Adrenal gland (tissue), 12 donors: ENCODE data around the gene SLC23A1. TPM values are rescaled to one million over a fixed set of nuclear protein-coding genes. Genes with fewer than 3 reads are reported as not detected.

Source experiments
- DNase-seq, 7 donors: peaks; one replicate each; pipeline ENCODE4 v3.0.0-alpha.2; 2019 to 2020
- H3K27ac ChIP-seq, 5 donors: fragments of 200-600 bp; sonication (generic) in 4 of 5; 1 replicate in 3 of 5; 2 replicates in 2 of 5; pipeline versions ENCODE4 v1.5.1 to v1.8.0; 2016 to 2020; ENCODE audit warnings: mild to moderate bottlenecking in 1 of 5
- H3K27me3 ChIP-seq: fragments of 200-600 bp; 2 replicates; pipeline ENCODE4 v1.8.0; 2021
- H3K36me3 ChIP-seq, 2 donors: fragments of 200-600 bp; replicated peaks in 1 of 2; 1 replicate in 1 of 2; 2 replicates in 1 of 2; pipeline versions ENCODE4 v1.5.1 to v1.8.0; 2018 to 2022
- H3K4me1 ChIP-seq, 2 donors: fragments of 200-600 bp; replicated peaks in 1 of 2; 1 replicate in 1 of 2; 2 replicates in 1 of 2; pipeline versions ENCODE4 v1.5.1 to v1.8.0; 2018 to 2021
- H3K4me3 ChIP-seq, 4 donors: fragments of 200-600 bp; sonication (generic) in 3 of 4; one replicate each; pipeline ENCODE4 v1.5.1; 2016 to 2018
- H3K9me3 ChIP-seq, 3 donors: fragments of 200-600 bp; sonication (generic) in 1 of 3; replicated peaks in 1 of 3; 1 replicate in 2 of 3; 2 replicates in 1 of 3; pipeline versions ENCODE4 v1.5.1 to v1.8.0; 2016 to 2021
- CTCF ChIP-seq, 6 experiments: fragments of 450-650 bp in 4 of 6; fragments of 200-600 bp in 2 of 6; sonication (generic) in 1 of 6; IDR thresholded peaks; 1 replicate in 5 of 6; 2 replicates in 1 of 6; pipeline versions ENCODE4 v1.5.1 to v1.8.0; 2016 to 2021; ENCODE audit warnings: antibody characterized with exemption in 6 of 6, mild to moderate bottlenecking in 2 of 6, moderate library complexity in 1 of 6
- POLR2A ChIP-seq, 2 donors: fragments of 450-650 bp; IDR thresholded peaks; one replicate each; pipeline ENCODE4 v1.6.1; 2017; ENCODE audit warnings: antibody characterized with exemption in 2 of 2, mild to moderate bottlenecking in 2 of 2, moderate library complexity in 1 of 2
- WGBS, 4 donors: extraction: QIAGEN DNeasy Blood & Tissue Kit in 2 of 4; methylation state at CpG; one replicate each; pipeline versions ENCODE4 v1.1.5 to v1.1.7; 2013 to 2017; 5-methylcytosine and 5-hydroxymethylcytosine counted together
- intact Hi-C, 2 donors: fragments of 100-400 bp; cut with DNase I; formaldehyde crosslinking; loops; one replicate each; pipeline versions ENCODE4 v1.14.1 to v1.15.0; 2022 to 2023
- polyA plus RNA-seq, 3 donors: library from polyadenylated mRNA; stranded (reverse); fragments of 200-250 nt in 2 of 3; fragments of 350-450 nt in 1 of 3; fragmentation: Illumina TruSeq in 1 of 3; extraction: RNeasy Lipid Tissue Mini Kit (QIAGEN cat#74804) in 1 of 3; gene quantifications; one replicate each; pipeline ENCODE4 v1.2.3, GENCODE V29; 2013 to 2014
- total RNA-seq, 9 donors: library from RNA; depleted of rRNA in 4 of 9; stranded (reverse); fragments of >200 nt in 4 of 9; fragments of 120-200 nt in 1 of 9; fragmentation: NEBNext Ultra II Directional in 1 of 9; extraction: Animal tissue kit (Norgen Biotek cat#: 25700) in 1 of 9; gene quantifications; one replicate each; pipeline versions ENCODE4 v1.1.0 to v1.2.4, GENCODE V29; 2013 to 2023
- donor health status: healthy with polysubstance abuse.
- donor health status: Bipolar disorder and iron deficiency.
- donor health status: DM: yes; HTN: yes; CAD: no.
- donor health status: DM: no; HTN: no; CAD: no.
- donor health status: DM: no; HTN: no; CAD: no.
- donor health status: DM: yes; HTN: yes; CAD: no.

The SLC23A1 gene
- total and polyA plus RNA-seq, 12 donors, result 0.06 to 0.46 (median 0.14) TPM; not detected in 8

GRCh38 chr5:139376364-139376763 is 6.7 kb downstream of the SLC23A1 start:
- 91 to 96% (median 93%) methylated on average over 6 to 7 of the region's 7 CpGs for WGBS, 4 donors
- Histone ChIP-seq H3K36me3 (no peaks in the 10 kb centered on the region), H3K27me3 (no peaks in the 10 kb centered on the region), H3K27ac (no peak overlapping the region), H3K9me3 (no peaks in the 10 kb centered on the region), H3K4me1 (peaks cover 26 to 30% of the 10 kb centered on the region in 2 donors), H3K4me3 (no peak overlapping the region)
- DNase-seq, result no peak
- no peak for TF ChIP-seq CTCF (IDR thresholded peaks at IDR 0.05)
- TF ChIP-seq POLR2A (IDR thresholded peaks at IDR 0.05), result no peak
- intact Hi-C loops, result no loop called here

DNA sequence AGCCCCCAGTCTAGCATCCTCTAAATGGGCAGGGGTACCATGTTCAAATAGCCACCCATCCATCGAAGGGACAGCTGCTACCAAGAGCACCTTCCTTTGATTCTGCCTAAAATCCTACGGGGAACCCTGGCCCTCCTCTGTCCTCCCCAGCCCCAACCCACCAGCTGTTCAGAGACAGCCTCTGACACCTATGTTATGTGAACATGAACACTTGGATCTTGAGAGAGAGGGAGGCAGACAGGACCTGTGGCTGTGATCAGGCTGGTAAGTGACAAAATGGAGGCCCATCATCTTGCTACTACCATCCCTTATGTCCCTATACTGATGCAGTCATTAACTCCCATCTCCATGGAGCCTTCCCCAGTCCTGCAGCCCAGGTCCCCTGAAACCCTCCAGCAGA is 8.2 kb downstream of the SLC23A1 start:
- Histone ChIP-seq H3K27me3 (no peaks in the 10 kb centered on the region), H3K4me1 (peaks cover 26 to 30% of the 10 kb centered on the region in 2 donors), H3K4me3 (no peak overlapping the region), H3K36me3 (peaks cover 0 to 9% of the 10 kb centered on the region in 2 donors), H3K9me3 (no peaks in the 10 kb centered on the region), H3K27ac (no peak overlapping the region)
- peak in 3 of 7 donors; percentile 8 to 44 (median 17) for DNase-seq
- 93 to 100% (median 96%) methylated on average over 1 to 2 of the region's 2 CpGs; no CpG with 5 or more reads in 1 of the 4 donors for WGBS, 4 donors
- intact Hi-C loops, result no loop called here
- TF ChIP-seq POLR2A (IDR thresholded peaks at IDR 0.05) (no peak), CTCF (IDR thresholded peaks at IDR 0.05) (no peak)

DNA sequence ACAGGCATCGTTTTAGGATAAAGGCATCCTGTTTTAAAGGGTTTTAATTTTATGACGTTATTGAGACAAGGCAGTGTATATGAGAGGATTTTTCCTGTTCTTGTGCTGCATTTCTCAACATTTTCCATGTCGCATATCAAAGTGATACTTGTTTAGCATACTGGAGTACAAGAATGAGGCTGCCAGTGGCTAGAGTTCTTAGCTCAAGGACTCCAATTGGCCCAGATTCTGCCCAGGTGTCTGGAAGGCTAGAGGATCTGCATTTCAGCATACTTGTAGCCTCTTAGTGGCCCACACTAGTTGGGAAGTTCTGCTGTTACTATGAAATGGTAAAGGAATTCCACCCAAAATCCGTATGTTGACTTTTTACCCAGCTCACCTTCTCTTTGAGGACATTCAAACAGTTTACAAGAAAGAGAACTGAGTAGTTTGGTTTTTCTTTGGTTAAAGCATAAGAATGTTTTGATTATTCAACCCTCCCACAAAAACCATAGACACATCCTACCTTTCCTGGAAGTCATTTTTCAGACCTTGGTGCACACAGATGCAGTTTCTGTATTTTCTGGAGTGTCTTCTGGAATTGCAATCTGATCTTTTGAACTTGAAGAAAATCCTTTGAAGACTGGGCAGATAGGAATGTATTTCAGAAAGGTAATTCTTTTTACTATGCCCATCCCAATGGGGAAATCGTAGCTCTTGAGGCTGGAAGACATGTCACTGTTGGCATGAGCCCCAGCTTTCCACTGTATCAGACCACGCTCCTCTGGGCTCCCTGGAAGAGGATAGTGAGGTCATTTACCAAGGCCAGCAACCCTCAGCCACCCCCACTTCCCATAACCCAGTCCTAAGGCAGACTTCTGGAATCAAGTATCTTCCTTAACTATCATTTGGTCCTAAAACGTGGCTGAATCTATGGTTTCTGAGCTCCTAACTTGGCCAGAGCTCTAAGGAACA is 11.3 kb downstream of the SLC23A1 start:
- Histone ChIP-seq H3K36me3 (peaks cover 0 to 35% of the 10 kb centered on the region in 2 donors), H3K27me3 (no peaks in the 10 kb centered on the region), H3K9me3 (no peaks in the 10 kb centered on the region), H3K4me3 (no peak overlapping the region), H3K4me1 (peaks cover 26 to 30% of the 10 kb centered on the region in 2 donors), H3K27ac (peak overlapping the region; percentile 2 to 94 (median 87))
- no peak for TF ChIP-seq CTCF (IDR thresholded peaks at IDR 0.05)
- no peak for TF ChIP-seq POLR2A (IDR thresholded peaks at IDR 0.05)
- peak; percentile 71 to 94 (median 88) for DNase-seq
- intact Hi-C loops, result no loop called here
- 61 to 70% (median 65%) methylated on average over 7 of the region's 7 CpGs for WGBS, 4 donors

- 88 to 100% (median 92%) methylated on average over 1 of the region's 1 CpG for WGBS, 4 donors
- no peaks in the 10 kb centered on the region for H3K9me3 ChIP-seq
These were observed 13.9 kb downstream of the SLC23A1 start for GRCh38 chr5:139369181-139369580.

More at GRCh38 chr5:139369181-139369580, 13.9 kb downstream of the SLC23A1 start:
- no peak overlapping the region for H3K27ac ChIP-seq
- H3K4me1 ChIP-seq, result peaks cover 24 to 35% of the 10 kb centered on the region in 2 donors
- intact Hi-C loops, result no loop called here
- no peaks in the 10 kb centered on the region for H3K27me3 ChIP-seq
- TF ChIP-seq POLR2A (IDR thresholded peaks at IDR 0.05), result no peak
- TF ChIP-seq CTCF (IDR thresholded peaks at IDR 0.05), result no peak
- peaks cover 0 to 61% of the 10 kb centered on the region in 2 donors for H3K36me3 ChIP-seq
- DNase-seq, result no peak
- no peak overlapping the region for H3K4me3 ChIP-seq
